HuH-7.5 (cell line): ENCODE results near the gene FBXW4.
"Not testable (repeated sequence)": the region's sequence is repeated elsewhere in the genome, so short reads cannot be mapped to it uniquely, and the experiment has no call there.

Source experiments
- DNase-seq: peaks from one replicate; pipeline ENCODE4 v3.0.0; 2011; ENCODE audit warnings: low spot score

Gene FBXW4

GRCh38 chr10:101655570-101655969 lies 39.4 kb downstream of the FBXW4 start:
- DNase-seq, result no peak

- DNase-seq, result no peak
Measured at GRCh38 chr10:101653536-101653935, 41.4 kb downstream of the FBXW4 start.

GRCh38 chr10:101651336-101651735 lies 43.6 kb downstream of the FBXW4 start:
- DNase-seq, result no peak

- DNase-seq, result no peak
Measured at GRCh38 chr10:101650863-101651262, 44.1 kb downstream of the FBXW4 start.

GRCh38 chr10:101649525-101650085 lies 45.4 kb downstream of the FBXW4 start:
- no peak for DNase-seq

- DNase-seq, result no peak
Measured at GRCh38 chr10:101647255-101647654, 47.7 kb downstream of the FBXW4 start.

- no peak for DNase-seq
Measured at GRCh38 chr10:101646364-101646763, 48.6 kb downstream of the FBXW4 start.

- DNase-seq, result no peak
Measured at GRCh38 chr10:101645659-101646058, 49.3 kb downstream of the FBXW4 start.

- no peak for DNase-seq
Measured at GRCh38 chr10:101644002-101644401, 51.0 kb downstream of the FBXW4 start.

GRCh38 chr10:101643546-101643945 lies 51.4 kb downstream of the FBXW4 start:
- DNase-seq, result no peak

GRCh38 chr10:101639141-101639900 lies 55.6 kb downstream of the FBXW4 start:
- no peak for DNase-seq

GRCh38 chr10:101633510-101633909 lies 61.5 kb downstream of the FBXW4 start:
- not testable (repeated sequence) for DNase-seq

GRCh38 chr10:101631821-101632475 lies 63.0 kb downstream of the FBXW4 start:
- no peak for DNase-seq

GRCh38 chr10:101630633-101630920 lies 64.4 kb downstream of the FBXW4 start:
- DNase-seq, result no peak

- DNase-seq, result no peak
Measured at GRCh38 chr10:101629837-101630632, 64.9 kb downstream of the FBXW4 start.

- no peak for DNase-seq
Measured at GRCh38 chr10:101625821-101626412, 69.1 kb downstream of the FBXW4 start.

- no peak for DNase-seq
Measured at GRCh38 chr10:101624526-101625102, 70.4 kb downstream of the FBXW4 start.

- DNase-seq, result no peak
Measured at GRCh38 chr10:101623528-101623927, 71.4 kb downstream of the FBXW4 start.

- no peak for DNase-seq
Measured at GRCh38 chr10:101619983-101620382, 75.0 kb downstream of the FBXW4 start.

GRCh38 chr10:101618871-101619270 lies 76.1 kb downstream of the FBXW4 start:
- DNase-seq, result no peak

GRCh38 chr10:101617824-101618568 lies 77.0 kb downstream of the FBXW4 start:
- no peak for DNase-seq
